ENCODE data around the gene MT1H.

Gene MT1H

DNA sequence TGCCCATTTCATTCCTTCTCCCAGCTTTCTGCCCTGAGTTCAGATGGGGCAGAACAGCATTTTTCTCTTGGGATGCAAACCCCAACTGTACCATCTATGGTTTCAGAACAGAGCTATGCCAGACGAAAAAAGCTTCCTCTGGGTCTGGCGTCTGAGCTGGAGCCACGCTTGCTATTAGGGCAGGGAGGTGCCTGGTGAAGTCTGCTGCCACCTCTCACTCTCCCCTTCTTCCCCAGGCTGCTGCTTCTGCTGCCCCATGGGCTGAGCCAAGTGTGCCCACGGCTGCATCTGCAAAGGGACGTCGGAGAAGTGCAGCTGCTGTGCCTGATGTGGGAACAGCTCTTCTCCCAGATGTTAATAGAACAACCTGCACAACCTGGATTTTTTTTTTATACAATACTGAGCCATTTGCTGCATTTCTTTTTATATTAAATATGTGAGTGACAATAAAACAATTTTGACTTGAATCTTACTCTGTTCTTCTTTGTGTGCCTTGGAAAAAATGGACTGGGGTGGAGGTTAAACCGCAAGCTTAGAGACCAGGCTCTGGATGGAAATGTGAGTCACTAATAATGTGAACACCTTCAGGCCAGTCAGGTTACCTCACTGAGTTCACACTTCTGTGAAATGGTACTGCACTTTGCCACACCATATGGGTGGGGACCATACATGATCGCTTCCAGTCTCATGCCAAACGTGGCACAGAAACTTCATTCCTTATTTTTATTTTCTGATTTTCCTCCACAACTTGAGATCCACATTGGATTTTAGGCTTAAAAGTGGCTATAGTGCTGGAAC, 32.8 kb upstream of the MT1H start:
- no peak for DNase-seq

GRCh38 chr16:56637814-56638750, 31.5 kb upstream of the MT1H start, which contains the start of gene MT1A:
MT1A (plus strand) TSS chr16:56638666; CDS start chr16:56638739, 73 bp downstream.
- DNase-seq, result peak; percentile 38 to 68 (median 46)

DNA sequence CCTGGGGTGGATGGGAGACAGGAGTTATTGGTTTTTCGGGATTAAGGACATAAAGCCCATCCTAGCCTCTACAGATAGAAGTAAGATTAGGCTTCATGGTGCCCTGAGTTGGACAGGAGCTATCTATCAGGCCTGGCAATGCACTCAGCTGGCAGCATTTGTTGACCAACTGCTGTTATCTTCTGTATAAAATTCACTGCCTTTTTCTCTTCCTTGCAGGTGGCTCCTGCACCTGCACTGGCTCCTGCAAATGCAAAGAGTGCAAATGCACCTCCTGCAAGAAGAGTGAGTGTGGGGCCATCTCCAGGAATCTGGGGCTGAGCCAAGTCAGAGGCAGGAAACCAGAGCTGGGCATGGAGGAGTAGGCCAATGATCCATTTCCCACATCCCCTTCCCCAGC, 30.6 kb upstream of the MT1H start:
- no peak for DNase-seq

DNA sequence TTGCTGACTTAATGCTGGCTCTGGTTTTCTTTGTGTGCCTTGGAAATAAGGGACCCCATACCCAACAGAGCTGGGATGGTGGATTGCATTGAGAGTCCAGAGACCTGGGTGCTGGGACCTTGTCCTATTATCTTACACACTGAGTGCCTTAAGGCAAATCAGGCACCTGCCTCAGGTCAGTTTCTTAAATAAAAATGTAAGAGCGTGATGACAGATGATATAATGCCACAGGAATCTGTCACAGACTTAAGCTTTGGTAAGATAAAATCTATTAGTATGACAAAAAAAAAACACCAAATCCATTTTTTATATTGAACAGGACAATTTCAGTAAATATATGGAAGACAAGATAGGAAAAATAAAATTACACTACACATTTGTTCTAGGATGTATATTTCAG, 29.5 kb upstream of the MT1H start:
- DNase-seq, result no peak

DNA sequence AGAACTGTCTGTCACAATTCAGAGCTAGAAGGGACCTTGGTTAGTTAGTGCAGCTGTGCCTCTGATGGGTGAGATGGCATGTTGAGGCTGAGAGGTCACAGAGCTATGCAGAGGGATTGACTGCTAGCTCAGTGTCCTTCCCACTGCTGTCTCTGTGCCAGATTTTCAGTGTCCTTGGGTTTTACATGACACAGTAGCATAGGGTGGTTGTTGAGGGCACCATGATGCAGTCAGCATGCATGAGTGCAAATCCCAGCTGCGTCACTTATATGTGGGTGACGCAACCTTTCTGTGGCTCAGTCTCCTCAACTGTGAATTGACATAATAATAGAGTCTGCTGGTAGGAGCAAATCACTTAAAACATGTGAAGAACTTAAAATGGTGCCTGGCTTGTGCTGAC, 28.4 kb upstream of the MT1H start:
- no peak for DNase-seq

GRCh38 chr16:56643080-56643778, 26.4 kb upstream of the MT1H start:
- DNase-seq, result peak; percentile 78 to 91 (median 84)

GRCh38 chr16:56643833-56644232, 25.8 kb upstream of the MT1H start:
- no peak for DNase-seq

DNA sequence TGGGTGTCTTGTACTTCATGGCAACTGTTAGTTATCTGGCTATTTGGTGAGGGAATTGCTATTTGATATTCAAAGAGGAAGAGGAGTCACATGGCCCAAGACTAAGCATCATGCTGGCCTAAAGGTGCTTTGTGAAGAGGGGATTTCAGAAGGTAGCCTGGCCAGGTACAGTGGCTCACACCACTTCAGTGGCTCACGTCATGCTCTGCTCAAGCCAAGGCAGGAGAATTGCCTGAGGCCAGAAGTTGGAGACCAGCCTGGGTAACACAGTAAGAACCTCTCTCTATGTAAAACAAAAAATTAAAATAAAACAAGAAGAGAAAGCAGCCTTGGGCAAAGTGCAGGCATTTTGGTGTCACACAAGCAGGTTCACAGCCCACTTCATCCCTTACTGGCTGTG, 24.3 kb upstream of the MT1H start:
- no peak for DNase-seq

GRCh38 chr16:56645838-56646237, 23.8 kb upstream of the MT1H start:
- DNase-seq, result no peak

GRCh38 chr16:56647641-56648431, 21.8 kb upstream of the MT1H start:
- DNase-seq, result no peak

GRCh38 chr16:56649271-56649670, 20.3 kb upstream of the MT1H start:
- DNase-seq, result no peak

DNA sequence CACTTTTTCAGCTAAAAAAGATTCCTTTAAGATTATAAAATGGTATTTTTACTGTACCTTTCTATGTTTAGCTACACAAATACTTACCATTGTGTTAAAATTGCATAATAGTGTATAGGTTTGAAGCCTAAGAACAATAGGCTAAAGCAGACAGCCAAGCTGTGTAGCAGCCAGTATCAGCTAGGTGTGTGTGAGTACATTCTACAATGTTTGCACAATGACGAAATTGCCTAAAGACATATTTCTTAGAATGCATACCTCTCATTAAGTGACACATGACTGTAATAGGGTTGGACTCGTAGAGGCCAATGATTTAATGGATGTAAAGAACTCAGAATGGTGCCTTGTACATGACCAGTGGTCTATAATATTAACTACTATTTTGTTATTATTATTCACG, 19.8 kb upstream of the MT1H start:
- DNase-seq, result no peak

- DNase-seq, result no peak
Observed at GRCh38 chr16:56651586-56651985, 18.0 kb upstream of the MT1H start, which contains the start of gene MT1B. MT1B (plus strand) TSS chr16:56651886; CDS start chr16:56651954, 68 bp downstream.

DNA sequence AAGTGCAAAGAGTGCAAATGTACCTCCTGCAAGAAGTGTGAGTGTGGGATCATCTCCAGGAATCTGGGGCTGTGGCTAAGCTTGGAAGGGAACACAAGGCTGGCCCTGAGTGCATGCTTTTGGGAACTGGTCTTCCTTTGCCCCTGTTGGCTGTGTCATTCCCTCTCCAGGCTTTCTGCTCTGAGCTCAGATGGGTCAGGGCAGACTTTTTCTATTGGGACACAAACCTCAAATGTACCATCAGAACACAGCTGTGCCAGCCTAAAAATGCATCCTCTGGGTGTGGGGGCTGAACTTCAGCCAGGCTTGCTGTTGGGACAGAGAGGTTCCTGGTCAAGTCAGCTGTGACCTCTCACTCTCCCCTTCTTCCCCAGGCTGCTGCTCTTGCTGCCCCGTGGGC, 17.0 kb upstream of the MT1H start:
- no peak for DNase-seq

GRCh38 chr16:56653218-56653617, 16.4 kb upstream of the MT1H start:
- no peak for DNase-seq

DNA sequence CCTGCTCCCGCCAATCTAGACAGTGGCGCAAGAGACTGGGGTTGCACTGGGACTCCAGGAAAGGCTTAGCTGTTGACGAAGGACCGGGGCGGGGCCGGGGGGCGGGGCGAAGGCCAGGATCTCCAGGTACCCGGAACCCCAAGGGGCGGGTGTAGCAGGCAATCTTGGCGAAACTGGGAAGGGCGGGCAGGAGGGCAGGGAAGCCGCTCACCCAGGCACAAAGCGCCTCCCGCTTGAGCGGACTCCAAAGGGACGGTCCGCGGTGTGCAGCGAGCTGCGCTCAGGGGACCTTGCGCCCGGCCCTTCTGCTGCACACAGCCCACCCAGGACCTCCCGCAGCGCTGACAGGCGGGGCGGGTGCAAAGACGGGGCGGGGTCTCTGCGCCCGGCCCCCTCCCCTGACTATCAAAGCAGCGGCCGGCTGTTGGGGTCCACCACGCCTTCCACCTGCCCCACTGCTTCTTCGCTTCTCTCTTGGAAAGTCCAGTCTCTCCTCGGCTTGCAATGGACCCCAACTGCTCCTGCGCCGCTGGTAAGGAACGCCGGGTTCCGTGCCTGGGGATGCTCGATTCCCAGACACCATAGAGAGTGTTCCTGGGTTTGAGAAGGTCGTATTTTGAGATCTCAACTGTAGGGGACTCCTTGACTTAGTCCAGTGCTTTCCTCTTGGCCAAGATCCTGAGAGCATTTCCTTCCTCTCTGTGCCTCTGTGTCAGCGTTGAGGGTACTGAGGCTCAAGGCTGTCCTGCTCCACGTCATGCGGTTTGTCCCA, 11.9 kb upstream of the MT1H start, which contains the start of gene MT1F:
Gene MT1F (plus strand): TSS at position 405 of the 772 bp plus-strand sequence. CDS start 100 bp downstream, at position 505.
- peak; percentile 77 to 87 (median 82) for DNase-seq

GRCh38 chr16:56658327-56658875, 11.2 kb upstream of the MT1H start:
- no peak for DNase-seq

DNA sequence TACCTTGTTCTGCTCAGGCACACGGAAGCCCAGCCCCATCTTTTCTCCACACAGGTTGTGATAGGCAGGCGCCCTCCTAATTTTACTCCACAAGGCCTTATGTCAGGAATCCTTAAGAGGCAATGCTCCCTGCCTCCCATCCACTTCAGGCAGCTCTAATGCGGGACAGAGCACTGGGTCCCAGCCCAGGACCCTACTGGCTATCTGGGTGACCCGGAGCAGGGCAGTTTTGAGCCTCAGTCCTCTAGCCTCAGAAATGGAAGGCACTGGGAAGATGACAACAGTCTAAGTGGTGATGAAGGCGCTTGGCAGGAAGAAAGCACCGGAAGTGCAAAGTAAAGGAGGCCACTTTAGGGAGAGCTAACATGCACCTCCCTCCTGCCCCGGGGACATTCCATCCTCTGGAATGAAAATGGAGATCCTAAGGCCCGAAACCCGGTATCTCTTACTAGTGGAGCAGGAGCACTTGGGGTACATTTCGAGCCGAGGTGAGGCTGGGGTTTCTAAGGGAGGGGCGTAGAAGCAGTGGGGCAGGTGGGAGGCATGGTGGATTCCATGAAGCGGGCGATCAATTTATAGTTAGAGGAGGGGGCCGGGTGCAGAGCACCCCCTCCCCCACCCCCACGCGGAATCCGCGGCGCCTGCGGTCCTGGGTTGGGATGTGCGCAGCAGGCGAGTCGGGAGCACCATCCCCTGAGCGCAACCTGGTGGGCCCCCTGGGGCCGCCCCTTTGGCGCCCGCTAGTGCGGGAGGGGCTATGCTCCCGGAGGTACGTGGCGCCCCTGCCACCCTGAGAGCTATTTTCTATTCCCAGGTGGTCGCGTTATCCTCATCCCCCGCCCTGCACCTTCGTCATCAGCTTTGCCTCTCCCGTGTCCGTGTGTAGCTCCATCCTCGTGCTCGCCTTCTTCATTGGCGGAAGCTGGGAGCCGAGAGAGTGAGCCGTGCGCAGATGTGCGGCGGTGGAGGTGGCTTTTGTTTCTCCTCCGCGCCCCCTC, 7.0 kb upstream of the MT1H start:
- DNase-seq, result no peak

- DNase-seq, result no peak
Observed at GRCh38 chr16:56664506-56664905, 5.1 kb upstream of the MT1H start.

Data from suppressor macrophage (primary cell).